Peyer's patch (tissue), 4 donors: ENCODE measurements around the gene RPS2. TPM values are rescaled to one million over a fixed set of nuclear protein-coding genes. Genes with fewer than 3 reads are reported as not detected.

ENCODE experiments used
- DNase-seq, 3 donors: peaks; one replicate each; pipeline ENCODE4 v3.0.0-alpha.2; 2017 to 2019
- H3K27ac ChIP-seq, 4 donors: fragments of 200-600 bp; sonication (generic); one replicate each; pipeline ENCODE4 v1.5.1; 2016 to 2019
- H3K27me3 ChIP-seq, 2 donors: fragments of 200-600 bp; sonication (generic); one replicate each; pipeline ENCODE4 v1.5.1; 2019
- H3K36me3 ChIP-seq, 3 donors: fragments of 200-600 bp; sonication (generic); one replicate each; pipeline ENCODE4 v1.5.1; 2016 to 2019
- H3K4me1 ChIP-seq, 4 donors: fragments of 200-600 bp; sonication (generic); one replicate each; pipeline ENCODE4 v1.5.1; 2016 to 2019
- H3K4me3 ChIP-seq, 4 donors: fragments of 200-600 bp; sonication (generic); 1 replicate in 3 of 4; 2 replicates in 1 of 4; pipeline ENCODE4 v1.5.1; 2016 to 2019; ENCODE audit warnings: mild to moderate bottlenecking in 1 of 4
- H3K9me3 ChIP-seq, 4 donors: fragments of 200-600 bp; sonication (generic); one replicate each; pipeline ENCODE4 v1.5.1; 2016 to 2019; ENCODE audit warnings: mild to moderate bottlenecking in 1 of 4
- CTCF ChIP-seq, 6 experiments: fragments of 450-650 bp in 4 of 6; fragments of 200-600 bp in 2 of 6; sonication (generic) in 1 of 6; IDR thresholded peaks; one replicate each; pipeline ENCODE4 v1.5.1; 2017 to 2019; ENCODE audit warnings: antibody characterized with exemption in 6 of 6, mild to moderate bottlenecking in 3 of 6, moderate library complexity in 1 of 6
- POLR2A ChIP-seq, 2 donors: fragments of 450-650 bp; IDR thresholded peaks; one replicate each; pipeline ENCODE4 v1.5.1; 2017; ENCODE audit warnings: antibody characterized with exemption in 2 of 2, mild to moderate bottlenecking in 2 of 2, moderate library complexity in 2 of 2
- total RNA-seq, 4 donors: library from RNA; depleted of rRNA; stranded (reverse); fragments of >200 nt; gene quantifications; one replicate each; pipeline ENCODE4 v1.1.0, GENCODE V29; 2016

RPS2 gene
- total RNA-seq, 4 donors from 2014 or later, result 736 to 1,881 (median 1,543) TPM

GRCh38 chr16:1975432-1976215, 11.0 kb upstream of the RPS2 start:
- Histone ChIP-seq H3K9me3 (no peaks in the 10 kb centered on the region), H3K4me3 (no peak overlapping the region), H3K4me1 (peaks cover 3 to 38% (median 15%) of the 10 kb centered on the region in 4 donors), H3K36me3 (peaks cover 0 to 47% (median 0%) of the 10 kb centered on the region in 3 donors), H3K27ac (no peak overlapping the region), H3K27me3 (no peaks in the 10 kb centered on the region)
- no peak for DNase-seq
- TF ChIP-seq POLR2A (IDR thresholded peaks at IDR 0.05), result no peak
- TF ChIP-seq CTCF (IDR thresholded peaks at IDR 0.05), result no peak

- Histone ChIP-seq H3K27ac (no peak overlapping the region), H3K4me3 (no peak overlapping the region), H3K36me3 (peaks cover 0 to 47% (median 0%) of the 10 kb centered on the region in 3 donors), H3K4me1 (peaks cover 3 to 26% (median 15%) of the 10 kb centered on the region in 4 donors), H3K9me3 (no peaks in the 10 kb centered on the region), H3K27me3 (no peaks in the 10 kb centered on the region)
- TF ChIP-seq POLR2A (IDR thresholded peaks at IDR 0.05) (no peak), CTCF (IDR thresholded peaks at IDR 0.05) (no peak)
- DNase-seq, result no peak
Observed at GRCh38 chr16:1974157-1975070, 9.8 kb upstream of the RPS2 start.

- DNase-seq, result no peak
- no peak for TF ChIP-seq POLR2A (IDR thresholded peaks at IDR 0.05)
- no peak for TF ChIP-seq CTCF (IDR thresholded peaks at IDR 0.05)
- Histone ChIP-seq H3K4me3 (no peak overlapping the region), H3K9me3 (no peaks in the 10 kb centered on the region), H3K27ac (no peak overlapping the region), H3K36me3 (peaks cover 0 to 47% (median 0%) of the 10 kb centered on the region in 3 donors), H3K4me1 (peaks cover 3 to 25% (median 15%) of the 10 kb centered on the region in 4 donors), H3K27me3 (no peaks in the 10 kb centered on the region)
Observed at GRCh38 chr16:1973461-1974156, 9.0 kb upstream of the RPS2 start.

- DNase-seq, result peak in 1 of 3 donors; percentile 48
Observed at GRCh38 chr16:1972490-1972877, 7.9 kb upstream of the RPS2 start.

More at GRCh38 chr16:1972490-1972877, 7.9 kb upstream of the RPS2 start:
- peak overlapping the region; percentile 82 to 100 (median 95) for H3K4me3 ChIP-seq
- peaks cover 0 to 36% (median 0%) of the 10 kb centered on the region in 3 donors for H3K36me3 ChIP-seq
- H3K9me3 ChIP-seq, result no peaks in the 10 kb centered on the region
- no peak for TF ChIP-seq CTCF (IDR thresholded peaks at IDR 0.05)
- no peak for TF ChIP-seq POLR2A (IDR thresholded peaks at IDR 0.05)
- peaks cover 3 to 25% (median 15%) of the 10 kb centered on the region in 4 donors for H3K4me1 ChIP-seq
- H3K27me3 ChIP-seq, result no peaks in the 10 kb centered on the region
- H3K27ac ChIP-seq, result peak overlapping the region in 2 of 4 donors; percentile 90 to 93
